K562 (cell line): ENCODE measurements around the gene FTL. TPM values are rescaled to one million over a fixed set of nuclear protein-coding genes. Genes with fewer than 3 reads are reported as not detected.

Experiments
- CREB5 ChIP-seq: fragments of 250-450 bp; sonication (Bioruptor Pico); IDR thresholded peaks from 2 replicates; pipeline ENCODE4 v1.5.0; 2020; ENCODE audit warnings: mild to moderate bottlenecking
- EWSR1 ChIP-seq: fragments of 450-650 bp; IDR thresholded peaks from 2 replicates; pipeline ENCODE4 v1.6.1; 2018; ENCODE audit warnings: borderline replicate concordance, mild to moderate bottlenecking, low read depth, moderate library complexity; ENCODE audit not compliant: partially characterized antibody
- HBP1 ChIP-seq: fragments of 450-650 bp; formaldehyde crosslinking; IDR thresholded peaks from 2 replicates; pipeline ENCODE4 v1.4.0; 2022; ENCODE audit warnings: missing genetic modification characterization
- STAT6 ChIP-seq: sonication (generic); formaldehyde crosslinking; IDR thresholded peaks from 2 replicates; pipeline ENCODE4 v1.8.1; 2023; ENCODE audit warnings: mild to moderate bottlenecking, missing genetic modification reagents
- ZBTB11 ChIP-seq, 3 experiments: fragments of 200-800 bp in 1 of 3; fragments of 250-450 bp in 1 of 3; fragments of 450-650 bp in 1 of 3; sonication (Bioruptor Pico) in 1 of 3; sonication (Bioruptor generic) in 1 of 3; formaldehyde crosslinking in 1 of 3; IDR thresholded peaks; 2 replicates each; pipeline versions ENCODE4 v1.6.1 to v1.8.0; 2016 to 2022; ENCODE audit warnings: mild to moderate bottlenecking in 2 of 3, missing genetic modification characterization in 2 of 3, missing compliant biosample characterization in 1 of 3, moderate library complexity in 1 of 3
- polyA plus RNA-seq, 8 experiments: library from polyadenylated mRNA; depleted of rRNA in 4 of 8; stranded (reverse) in 5 of 8; unstranded in 3 of 8; fragments of >200 nt; fragmentation: Nextera tagmentation in 2 of 8; fragmentation: Illumina TruSeq in 1 of 8; extraction: Ambion mirVana in 2 of 8; extraction: Trizol in 1 of 8; gene quantifications; 2 replicates each; pipeline versions ENCODE4 v1.2.1 to v1.2.3, GENCODE V29; 2011 to 2014; ENCODE audit warnings: inconsistent platforms in 1 of 8, missing spikeins in 1 of 8
- total RNA-seq, 7 experiments: library from RNA; depleted of rRNA in 6 of 7; stranded (reverse); fragments of >200 nt in 6 of 7; fragmentation: Illumina TruSeq in 2 of 7; extraction: Trizol in 2 of 7; gene quantifications; 2 replicates each; pipeline versions ENCODE4 v1.2.1 to v1.2.3, GENCODE V29; 2011 to 2021; ENCODE audit warnings: low replicate concordance in 1 of 7
- TF ChIP-seq, protein P1 (sequence below): fragments of 250-450 bp; sonication (Bioruptor Pico); IDR thresholded peaks from 2 replicates; pipeline ENCODE4 v1.5.0; 2021; ENCODE audit warnings: mild to moderate bottlenecking, moderate library complexity
- TF ChIP-seq, protein P2 (sequence below), 2 experiments: IDR thresholded peaks; 2 replicates each; pipeline ENCODE4 v1.6.1; 2011; ENCODE audit warnings: borderline replicate concordance in 1 of 2, control low read depth in 1 of 2, low read depth in 1 of 2, low read length in 1 of 2, mild to moderate bottlenecking in 1 of 2, mixed read lengths in 1 of 2, moderate library complexity in 1 of 2; ENCODE audit not compliant: insufficient read depth in 1 of 2, insufficient read length in 1 of 2, poor library complexity in 1 of 2, severe bottlenecking in 1 of 2; ENCODE audit errors: extremely low read depth in 1 of 2

FTL gene
- total and polyA plus RNA-seq, 9 of the 15 experiments (the other 6 are each of a cell fraction or from before 2014, with no cell fraction given), result 1,231 to 27,415 (median 3,965) TPM

DNA sequence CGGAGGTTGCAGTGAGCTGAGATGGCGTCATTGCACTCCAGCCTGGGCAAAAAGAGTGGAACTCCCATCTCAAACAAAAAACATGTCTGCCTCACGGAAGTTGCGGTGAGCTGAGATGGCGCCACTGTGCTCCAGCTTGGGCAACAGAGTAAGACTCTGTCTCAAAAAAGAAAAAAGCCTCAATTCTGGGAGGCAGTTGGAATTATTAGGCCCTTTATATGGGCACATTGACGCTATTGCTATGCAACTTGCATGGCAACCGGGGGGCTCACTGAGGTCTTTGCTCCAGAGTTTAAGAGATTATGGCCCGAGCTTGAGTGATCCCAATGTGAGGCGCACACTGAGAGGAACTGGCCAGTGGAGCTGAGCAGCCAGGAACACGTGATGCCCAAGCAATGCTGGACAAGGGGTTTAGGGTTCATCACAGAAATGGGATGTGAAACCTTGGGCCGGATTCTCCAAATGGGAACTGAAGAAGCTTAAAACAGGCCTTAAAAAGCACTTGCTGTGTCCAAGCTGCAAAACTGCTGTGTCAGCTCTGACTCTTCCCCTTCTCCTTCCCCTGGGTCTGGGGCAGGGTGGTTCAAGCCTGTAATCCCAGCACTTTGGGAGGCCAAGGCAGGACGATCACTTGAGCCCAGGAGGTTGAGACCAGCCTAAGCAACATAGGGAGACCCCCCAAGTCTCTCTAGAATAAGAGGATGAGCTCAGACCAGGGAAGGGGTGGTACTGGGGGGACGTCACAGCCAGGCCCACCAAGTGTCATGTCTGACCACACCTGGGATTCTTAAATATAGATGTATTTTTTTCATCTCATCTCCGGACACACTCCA, 2.5 kb downstream of the FTL start (continued):
- TF ChIP-seq ZBTB11 (CRISPR knock-in tag; IDR thresholded peaks at IDR 0.05) (peak in 1 of 3 experiments; percentile 56; a peak in 1 of 6 replicates), CREB5 (no peak), STAT6 (peak; percentile 74; the same call in 1 of the 2 replicates), EWSR1 (peak; percentile 93), HBP1 (CRISPR knock-in tag) (peak; percentile 75)
- TF ChIP-seq, protein P1, sequence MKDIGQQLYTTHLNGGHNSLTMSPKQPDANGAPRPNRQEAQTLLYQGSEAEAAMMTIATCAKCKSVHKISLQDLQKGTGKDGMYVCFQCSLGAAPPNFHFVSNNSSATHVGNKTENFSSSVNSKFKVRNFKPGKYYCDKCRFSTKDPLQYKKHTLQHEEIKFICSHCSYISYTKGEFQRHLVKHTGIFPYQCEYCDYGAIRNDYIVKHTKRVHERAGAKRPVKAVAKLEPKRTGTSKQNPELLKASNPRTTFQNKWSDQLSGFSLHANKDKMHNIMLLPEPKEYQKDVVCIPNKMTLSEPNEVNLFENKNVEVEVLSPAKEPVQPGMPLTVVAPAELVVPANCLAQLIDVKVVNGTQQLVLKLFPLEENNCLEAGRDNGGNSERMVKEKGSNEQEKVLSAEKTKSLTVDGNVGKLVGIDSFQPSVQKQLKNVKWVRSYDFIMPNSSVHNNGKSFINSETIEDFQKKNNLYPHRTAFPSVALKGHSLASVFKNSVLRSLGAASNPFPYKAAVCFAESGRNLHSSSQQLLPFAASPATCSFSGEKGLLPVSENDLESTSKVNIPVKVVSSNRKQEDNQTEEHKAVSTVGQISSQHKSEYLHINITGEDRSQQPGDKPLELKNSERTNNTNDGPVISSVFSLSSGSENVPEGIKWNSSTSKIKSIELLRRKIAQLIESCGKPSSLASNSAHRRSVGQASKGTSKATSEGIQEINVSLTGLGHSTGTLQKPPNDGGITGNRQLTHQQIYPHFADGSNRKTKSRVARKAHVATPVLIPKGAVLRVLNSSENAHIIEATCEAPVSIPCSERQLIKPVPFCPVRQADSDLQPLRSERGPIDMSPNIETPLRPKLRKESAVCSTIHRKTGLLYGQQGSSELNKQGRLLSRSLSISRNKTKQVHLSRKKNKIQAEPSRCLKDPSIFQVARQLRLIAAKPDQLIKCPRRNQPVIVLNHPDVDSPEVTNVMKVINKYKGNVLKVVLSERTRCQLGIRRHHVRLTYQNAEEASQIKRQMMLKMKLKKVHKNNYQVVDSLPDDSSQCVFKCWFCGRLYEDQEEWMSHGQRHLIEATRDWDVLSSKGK (CRISPR knock-in tag), result peak; percentile 61; the same call in 1 of the 2 replicates
- TF ChIP-seq, protein P2, sequence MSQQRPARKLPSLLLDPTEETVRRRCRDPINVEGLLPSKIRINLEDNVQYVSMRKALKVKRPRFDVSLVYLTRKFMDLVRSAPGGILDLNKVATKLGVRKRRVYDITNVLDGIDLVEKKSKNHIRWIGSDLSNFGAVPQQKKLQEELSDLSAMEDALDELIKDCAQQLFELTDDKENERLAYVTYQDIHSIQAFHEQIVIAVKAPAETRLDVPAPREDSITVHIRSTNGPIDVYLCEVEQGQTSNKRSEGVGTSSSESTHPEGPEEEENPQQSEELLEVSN (IDR thresholded peaks at IDR 0.05; ENCODE audit: borderline replicate concordance in 1 of 2, extremely low read depth in 1 of 2, insufficient read depth in 1 of 2, insufficient read length in 1 of 2, low read depth in 1 of 2, low read length in 1 of 2, poor library complexity in 1 of 2, severe bottlenecking in 1 of 2), result peak in 1 of 2 experiments; percentile 28
